Thyroid gland (tissue), 4 donors: ENCODE measurements around the gene ARHGEF25.
"Not testable (repeated sequence)": the region's sequence is repeated elsewhere in the genome, so short reads cannot be mapped to it uniquely, and the experiment has no call there.

Experiments used
- POLR2A ChIP-seq, 2 donors: fragments of 450-650 bp; IDR thresholded peaks; one replicate each; pipeline ENCODE4 v1.6.1; 2017; ENCODE audit warnings: antibody characterized with exemption in 2 of 2, mild to moderate bottlenecking in 2 of 2, moderate library complexity in 1 of 2
- TF ChIP-seq, protein P1 (sequence below), 6 experiments: fragments of 200-600 bp in 3 of 6; fragments of 450-650 bp in 3 of 6; sonication (generic) in 3 of 6; IDR thresholded peaks; one replicate each; pipeline ENCODE4 v1.5.1; 2016 to 2019; ENCODE audit warnings: antibody characterized with exemption in 6 of 6, mild to moderate bottlenecking in 2 of 6, inconsistent platforms in 1 of 6, moderate library complexity in 1 of 6

DNA sequence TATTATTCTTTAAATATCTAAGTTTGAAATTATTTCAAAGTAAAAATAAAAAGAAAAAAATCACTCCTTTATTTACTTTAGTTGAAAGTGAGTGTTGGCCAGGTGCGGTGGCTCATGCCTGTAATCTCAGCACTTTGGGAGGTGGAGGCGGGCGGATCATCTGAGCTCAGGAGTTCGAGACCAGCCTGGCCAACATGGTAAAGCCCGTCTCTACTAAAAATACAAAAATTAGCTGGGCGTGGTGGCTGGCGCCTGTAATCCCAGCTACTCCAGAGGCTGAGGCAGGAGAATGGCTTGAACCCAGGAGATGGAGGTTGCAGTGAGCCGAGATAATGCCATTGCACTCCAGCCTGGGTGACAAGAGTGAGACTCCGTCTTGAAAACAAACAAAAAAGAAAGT is 25.5 kb downstream of the ARHGEF25 start:
- TF ChIP-seq, protein P1, sequence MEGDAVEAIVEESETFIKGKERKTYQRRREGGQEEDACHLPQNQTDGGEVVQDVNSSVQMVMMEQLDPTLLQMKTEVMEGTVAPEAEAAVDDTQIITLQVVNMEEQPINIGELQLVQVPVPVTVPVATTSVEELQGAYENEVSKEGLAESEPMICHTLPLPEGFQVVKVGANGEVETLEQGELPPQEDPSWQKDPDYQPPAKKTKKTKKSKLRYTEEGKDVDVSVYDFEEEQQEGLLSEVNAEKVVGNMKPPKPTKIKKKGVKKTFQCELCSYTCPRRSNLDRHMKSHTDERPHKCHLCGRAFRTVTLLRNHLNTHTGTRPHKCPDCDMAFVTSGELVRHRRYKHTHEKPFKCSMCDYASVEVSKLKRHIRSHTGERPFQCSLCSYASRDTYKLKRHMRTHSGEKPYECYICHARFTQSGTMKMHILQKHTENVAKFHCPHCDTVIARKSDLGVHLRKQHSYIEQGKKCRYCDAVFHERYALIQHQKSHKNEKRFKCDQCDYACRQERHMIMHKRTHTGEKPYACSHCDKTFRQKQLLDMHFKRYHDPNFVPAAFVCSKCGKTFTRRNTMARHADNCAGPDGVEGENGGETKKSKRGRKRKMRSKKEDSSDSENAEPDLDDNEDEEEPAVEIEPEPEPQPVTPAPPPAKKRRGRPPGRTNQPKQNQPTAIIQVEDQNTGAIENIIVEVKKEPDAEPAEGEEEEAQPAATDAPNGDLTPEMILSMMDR (IDR thresholded peaks at IDR 0.05): not testable (repeated sequence)
- not testable (repeated sequence) for TF ChIP-seq POLR2A (IDR thresholded peaks at IDR 0.05)
